Endothelial cell of umbilical vein (primary cell): ENCODE measurements around the gene CRELD2.
"Not testable (repeated sequence)": the region's sequence is repeated elsewhere in the genome, so short reads cannot be mapped to it uniquely, and the experiment has no call there.

Source experiments
- EZH2 ChIP-seq: IDR thresholded peaks from 2 replicates; pipeline ENCODE4 v1.6.1; 2012; ENCODE audit warnings: borderline replicate concordance, low read depth, mild to moderate bottlenecking, moderate library complexity, low read length, inconsistent platforms; ENCODE audit not compliant: severe bottlenecking
- FOS ChIP-seq: IDR thresholded peaks from 2 replicates; pipeline ENCODE4 v1.6.1; 2011; ENCODE audit warnings: mild to moderate bottlenecking, low read length, moderate library complexity, borderline replicate concordance; ENCODE audit not compliant: insufficient read depth
- GATA2 ChIP-seq: IDR thresholded peaks from 2 replicates; pipeline ENCODE4 v1.7.0; 2011; ENCODE audit warnings: low read depth, mild to moderate bottlenecking, moderate library complexity, mixed read lengths, low read length; ENCODE audit not compliant: insufficient read length, insufficient read depth
- JUN ChIP-seq: IDR thresholded peaks from 2 replicates; pipeline ENCODE4 v1.6.1; 2011; ENCODE audit warnings: borderline replicate concordance, low read depth; ENCODE audit not compliant: insufficient read length, insufficient read depth
- MYC ChIP-seq: IDR thresholded peaks from one replicate; pipeline ENCODE4 v1.6.1; 2011; ENCODE audit warnings: mild to moderate bottlenecking, low read depth, low read length
- POLR2A ChIP-seq: IDR thresholded peaks from 2 replicates; pipeline ENCODE4 v1.6.1; 2012; ENCODE audit warnings: low read depth, mild to moderate bottlenecking, control low read depth, low read length
- POLR2AphosphoS5 ChIP-seq: IDR thresholded peaks from 2 replicates; pipeline ENCODE4 v1.6.1; 2012; ENCODE audit warnings: low read depth, mild to moderate bottlenecking, control low read depth, low read length, moderate library complexity; ENCODE audit not compliant: insufficient read depth
- TF ChIP-seq, protein P1 (sequence below), 2 donors: IDR thresholded peaks; 1 replicate in 1 of 2; 2 replicates in 1 of 2; pipeline ENCODE4 v1.5.1; 2011; ENCODE audit warnings: low read length in 2 of 2, mild to moderate bottlenecking in 2 of 2, moderate library complexity in 2 of 2, control low read depth in 1 of 2, inconsistent platforms in 1 of 2, low read depth in 1 of 2; ENCODE audit not compliant: insufficient read depth in 1 of 2; ENCODE audit errors: extremely low read depth in 1 of 2
- TF ChIP-seq, protein P2 (sequence below): IDR thresholded peaks from 2 replicates; pipeline ENCODE4 v1.6.1; 2011; ENCODE audit not compliant: insufficient read depth, insufficient read length

DNA sequence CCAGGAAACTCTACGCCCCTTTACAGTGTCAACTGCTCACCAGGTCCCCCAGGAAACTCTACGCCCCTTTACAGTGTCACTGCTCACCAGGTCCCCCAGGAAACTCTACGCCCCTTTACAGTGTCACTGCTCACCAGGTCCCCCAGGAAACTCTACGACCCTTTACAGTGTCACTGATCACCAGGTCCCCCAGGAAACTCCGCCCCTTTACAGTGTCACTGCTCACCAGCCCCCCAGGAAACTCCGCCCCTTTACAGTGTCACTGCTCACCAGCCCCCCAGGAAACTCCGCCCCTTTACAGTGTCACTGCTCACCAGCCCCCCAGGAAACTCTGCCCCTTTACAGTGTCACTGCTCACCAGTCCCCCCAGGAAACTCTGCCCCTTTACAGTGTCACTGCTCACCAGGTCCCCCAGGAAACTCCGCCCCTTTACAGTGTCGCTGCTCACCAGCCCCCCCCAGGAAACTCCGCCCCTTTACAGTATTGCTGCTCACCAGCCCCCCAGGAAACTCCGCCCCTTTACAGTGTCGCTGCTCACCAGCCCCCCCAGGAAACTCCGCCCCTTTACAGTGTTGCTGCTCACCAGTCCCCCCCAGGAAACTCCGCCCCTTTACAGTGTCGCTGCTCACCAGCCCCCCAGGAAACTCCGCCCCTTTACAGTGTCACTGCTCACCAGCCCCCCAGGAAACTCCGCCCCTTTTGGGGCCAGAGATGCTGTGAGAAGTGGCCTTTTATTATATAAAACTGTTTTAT, 26.8 kb downstream of the CRELD2 start:
- TF ChIP-seq, protein P1, sequence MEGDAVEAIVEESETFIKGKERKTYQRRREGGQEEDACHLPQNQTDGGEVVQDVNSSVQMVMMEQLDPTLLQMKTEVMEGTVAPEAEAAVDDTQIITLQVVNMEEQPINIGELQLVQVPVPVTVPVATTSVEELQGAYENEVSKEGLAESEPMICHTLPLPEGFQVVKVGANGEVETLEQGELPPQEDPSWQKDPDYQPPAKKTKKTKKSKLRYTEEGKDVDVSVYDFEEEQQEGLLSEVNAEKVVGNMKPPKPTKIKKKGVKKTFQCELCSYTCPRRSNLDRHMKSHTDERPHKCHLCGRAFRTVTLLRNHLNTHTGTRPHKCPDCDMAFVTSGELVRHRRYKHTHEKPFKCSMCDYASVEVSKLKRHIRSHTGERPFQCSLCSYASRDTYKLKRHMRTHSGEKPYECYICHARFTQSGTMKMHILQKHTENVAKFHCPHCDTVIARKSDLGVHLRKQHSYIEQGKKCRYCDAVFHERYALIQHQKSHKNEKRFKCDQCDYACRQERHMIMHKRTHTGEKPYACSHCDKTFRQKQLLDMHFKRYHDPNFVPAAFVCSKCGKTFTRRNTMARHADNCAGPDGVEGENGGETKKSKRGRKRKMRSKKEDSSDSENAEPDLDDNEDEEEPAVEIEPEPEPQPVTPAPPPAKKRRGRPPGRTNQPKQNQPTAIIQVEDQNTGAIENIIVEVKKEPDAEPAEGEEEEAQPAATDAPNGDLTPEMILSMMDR (IDR thresholded peaks at IDR 0.05; ENCODE audit: extremely low read depth in 1 of 2, insufficient read depth in 1 of 2, low read depth in 1 of 2, low read length in 2 of 2), result not testable (repeated sequence)
- TF ChIP-seq POLR2A, POLR2AphosphoS5, EZH2, FOS, GATA2, MYC, JUN: not testable (repeated sequence)
- TF ChIP-seq, protein P2, sequence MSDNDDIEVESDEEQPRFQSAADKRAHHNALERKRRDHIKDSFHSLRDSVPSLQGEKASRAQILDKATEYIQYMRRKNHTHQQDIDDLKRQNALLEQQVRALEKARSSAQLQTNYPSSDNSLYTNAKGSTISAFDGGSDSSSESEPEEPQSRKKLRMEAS, result not testable (repeated sequence)
